HG03045 (cell line): Measurements from ENCODE around the gene PNCK.
"Not testable (repeated sequence)": the region's sequence is repeated elsewhere in the genome, so short reads cannot be mapped to it uniquely, and the experiment has no call there.

ENCODE experiments used
- ATAC-seq: cut with Tn5 transposase; IDR thresholded peaks from one replicate; pipeline ENCODE4 v1.9.1; 2021; ENCODE audit warnings: mild to moderate bottlenecking, moderate library complexity; ENCODE audit not compliant: unreplicated experiment

PNCK gene

DNA sequence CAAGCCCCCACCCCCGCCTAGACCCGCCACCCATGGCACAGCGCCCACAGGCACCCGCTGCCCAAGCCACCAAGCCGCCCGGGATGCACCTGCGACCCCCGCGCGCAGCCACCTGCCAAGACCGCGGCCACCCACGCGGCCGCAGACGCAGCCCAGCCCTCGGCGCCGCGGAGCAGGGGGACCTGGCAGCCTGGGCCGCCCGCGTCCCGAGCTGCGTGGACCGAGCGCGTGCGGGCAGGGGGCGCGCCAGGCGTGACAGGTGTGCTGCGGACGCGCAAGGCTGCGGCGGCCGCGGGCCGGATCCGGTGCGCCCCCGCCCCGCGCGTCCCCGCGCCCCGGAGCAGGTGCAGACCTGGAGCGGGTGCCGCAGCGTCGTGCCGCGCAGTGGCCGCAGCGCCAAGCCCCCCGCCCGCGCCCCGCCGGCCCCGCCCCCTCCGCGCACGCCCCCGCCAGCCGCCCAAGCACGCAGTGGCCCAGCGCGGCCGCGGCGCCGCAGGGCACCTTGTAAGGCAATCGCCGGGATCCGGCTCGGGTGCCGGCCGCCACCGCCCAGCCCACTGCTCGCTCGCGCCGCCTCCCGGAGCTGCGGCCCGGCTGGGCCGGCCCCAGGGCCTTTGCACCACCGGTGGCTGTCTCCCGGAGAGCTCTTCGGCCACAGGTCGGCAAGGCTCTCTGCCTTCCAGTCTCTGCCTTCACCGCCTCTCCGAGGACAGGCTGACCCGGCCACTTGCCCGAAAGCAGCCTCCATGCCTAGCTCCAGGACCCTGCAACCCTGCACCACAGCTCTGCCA lies at the start of gene PNCK:
Gene PNCK (minus strand): TSS at position 386 of the 791 bp plus-strand sequence. CDS start 737 bp downstream, outside the sequence.
- no peak for ATAC-seq

DNA sequence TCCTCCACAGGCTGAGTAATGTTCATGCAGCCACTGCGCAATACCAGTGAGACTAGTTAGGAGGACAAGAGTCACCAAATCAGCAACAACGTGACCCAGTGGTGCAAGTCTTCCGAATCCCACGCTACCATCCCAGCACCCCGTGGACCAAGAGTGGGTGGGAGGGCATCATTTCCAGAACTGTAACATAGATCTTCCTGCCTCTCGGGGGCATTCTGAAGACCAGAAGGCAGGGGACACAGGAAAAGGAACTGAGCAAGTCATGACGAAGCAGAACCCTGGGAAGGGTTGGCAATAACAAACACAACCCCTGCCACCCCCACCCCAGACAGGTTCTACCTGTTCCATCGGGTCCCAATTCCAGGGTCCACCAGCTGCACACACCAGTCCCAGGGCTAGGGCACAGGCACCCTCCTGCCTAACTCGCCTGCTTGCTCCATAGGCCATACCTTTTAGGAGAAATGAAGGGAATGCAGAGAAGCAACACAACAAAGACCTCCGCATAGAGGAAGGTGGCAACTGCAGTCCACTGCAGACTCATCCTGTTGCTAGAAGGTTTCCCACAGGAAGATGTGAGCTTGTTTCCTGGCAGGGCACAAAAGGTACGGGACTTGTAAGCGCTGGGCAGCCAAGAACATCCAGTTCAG lies 49.2 kb upstream of the PNCK start:
- no peak for ATAC-seq

DNA sequence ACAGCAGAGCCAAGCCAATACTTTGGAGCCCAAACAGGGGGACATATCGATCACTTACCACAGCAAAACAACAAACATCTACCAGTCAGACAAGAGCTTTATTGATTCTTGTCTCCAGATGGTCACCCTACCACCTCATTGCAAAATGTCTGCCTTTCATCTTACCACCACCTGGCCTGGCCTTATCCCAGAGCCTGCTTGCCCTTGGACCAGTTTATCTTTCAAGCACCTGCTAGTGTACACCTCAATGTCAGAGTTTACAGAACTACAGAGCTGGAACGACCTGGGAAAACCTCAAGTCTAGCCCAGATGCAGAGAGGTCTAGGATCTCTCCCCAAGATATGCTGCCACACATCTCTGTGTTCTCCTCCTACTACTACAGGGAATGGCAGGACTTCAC lies 46.1 kb upstream of the PNCK start:
- ATAC-seq, result no peak

DNA sequence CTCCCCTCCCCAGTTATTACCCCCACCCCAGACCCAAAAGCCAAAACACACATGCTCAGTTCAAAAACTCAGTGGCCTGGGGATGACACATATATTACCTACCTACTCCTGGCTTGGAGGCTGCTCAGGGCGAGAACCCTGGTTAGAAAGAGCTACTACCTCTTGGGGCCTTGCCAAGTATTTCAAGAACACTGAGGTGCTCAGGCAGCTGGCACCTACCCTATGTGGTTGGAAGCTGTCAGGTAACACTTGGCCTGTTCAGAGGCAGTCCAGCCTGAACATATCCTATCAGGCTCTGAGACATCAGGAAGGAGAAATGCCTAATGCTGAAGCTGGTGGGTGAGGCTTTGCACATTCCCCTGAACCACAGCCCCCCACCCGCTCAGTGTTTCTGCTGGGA lies 45.6 kb upstream of the PNCK start:
- ATAC-seq, result no peak

DNA sequence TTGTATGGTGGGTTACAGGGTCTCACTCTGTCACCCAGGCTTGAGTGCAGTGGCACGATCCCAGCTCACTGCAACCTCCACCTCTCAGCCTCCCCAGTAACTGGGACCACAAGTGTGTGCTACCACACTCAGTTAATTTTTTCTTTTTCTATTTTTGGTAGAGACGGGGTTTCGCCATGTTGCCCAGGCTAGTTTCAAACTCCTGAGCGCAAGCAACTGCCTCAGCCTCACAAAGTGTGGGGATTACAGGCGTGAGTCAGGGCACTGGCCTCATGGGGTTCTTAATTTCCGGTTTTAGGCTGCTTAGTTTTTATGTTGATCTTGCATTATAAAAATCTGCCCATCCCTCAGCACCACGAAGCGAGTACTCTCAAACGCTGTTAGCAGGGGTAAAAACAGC lies 43.8 kb upstream of the PNCK start:
- no peak for ATAC-seq

DNA sequence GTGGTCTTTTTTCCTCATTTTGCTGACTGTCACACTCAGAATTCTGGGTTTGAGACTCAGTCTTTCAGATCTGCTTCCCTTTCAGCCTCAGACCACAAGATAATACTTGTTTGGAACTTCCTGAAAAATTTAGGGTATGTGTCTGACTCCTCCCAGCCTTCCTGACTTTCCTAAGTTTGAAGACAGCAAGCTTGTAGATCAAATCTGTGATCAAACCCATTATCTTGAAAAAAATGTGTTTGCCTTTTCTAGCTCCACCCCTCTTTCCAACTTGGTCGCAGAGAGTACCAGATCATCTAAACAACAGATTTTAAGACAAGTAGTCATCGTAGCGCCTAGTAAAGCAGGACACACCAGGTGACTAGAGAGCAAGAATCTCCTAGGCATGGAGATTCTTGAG lies 40.6 kb upstream of the PNCK start:
- no peak for ATAC-seq

DNA sequence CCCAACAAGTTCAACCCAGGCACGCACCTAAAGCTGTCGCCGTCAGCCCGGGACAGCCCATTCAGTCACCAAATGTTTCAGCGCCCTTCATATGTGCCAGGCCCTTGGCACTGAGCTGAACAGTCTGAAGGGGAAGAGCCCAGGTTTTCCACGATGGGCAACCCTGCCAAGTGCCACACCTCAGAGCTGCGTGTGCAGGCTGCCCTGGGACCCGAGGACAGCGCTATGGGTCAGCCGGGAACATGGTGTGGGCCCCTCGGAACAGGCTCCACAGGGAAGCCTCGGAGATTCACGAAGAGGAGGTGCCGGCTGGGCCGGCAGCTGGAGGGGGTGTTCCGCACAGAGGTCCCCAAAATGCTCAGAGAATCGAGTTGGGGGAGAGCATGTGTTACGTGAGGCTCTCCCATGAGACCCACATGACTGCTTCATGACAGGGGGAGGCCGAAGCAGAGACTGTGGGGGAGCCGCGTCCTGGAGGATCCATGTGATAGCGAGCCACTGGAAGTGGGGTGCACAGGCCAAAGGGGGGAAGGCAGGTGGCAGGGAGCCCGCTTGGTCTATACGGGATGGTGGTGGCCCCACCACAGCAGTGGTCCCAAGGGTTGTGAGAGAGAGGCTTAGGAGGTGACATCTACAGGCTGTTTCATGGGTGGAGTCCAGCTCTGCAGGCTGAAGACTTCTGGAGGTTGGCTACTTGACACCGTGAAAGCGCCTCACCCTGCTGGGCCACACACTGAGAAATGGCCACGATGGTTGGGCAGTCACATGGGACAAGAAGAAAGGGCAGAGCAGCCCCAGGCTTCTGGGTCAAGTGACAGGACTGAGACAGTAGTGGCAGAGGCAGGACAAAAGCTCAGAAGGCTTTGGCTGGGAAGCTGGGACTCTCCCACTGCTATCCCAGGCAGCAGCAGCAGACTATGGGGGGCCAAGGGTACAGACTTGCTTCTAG lies 36.4 kb upstream of the PNCK start:
- no peak for ATAC-seq

DNA sequence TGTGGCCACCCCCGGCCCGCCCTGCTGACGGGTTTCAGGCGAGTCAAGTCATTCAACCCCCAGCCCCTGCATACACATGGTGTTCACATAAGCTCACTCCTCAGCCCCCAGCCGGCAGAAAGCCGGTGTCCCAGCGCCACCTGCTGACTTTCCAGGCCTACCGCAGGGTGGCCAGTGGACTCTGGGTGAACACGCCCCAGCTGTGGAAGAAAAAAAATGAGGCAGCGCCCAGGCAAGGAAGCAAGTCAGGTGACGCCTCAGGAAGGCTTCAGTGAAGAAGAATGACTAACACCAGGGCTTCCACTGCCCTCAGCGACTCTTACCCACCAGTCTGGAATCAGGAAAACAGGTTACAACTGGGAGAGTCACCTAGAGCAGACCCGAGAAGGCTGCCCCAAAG lies 34.8 kb upstream of the PNCK start:
- no peak for ATAC-seq

DNA sequence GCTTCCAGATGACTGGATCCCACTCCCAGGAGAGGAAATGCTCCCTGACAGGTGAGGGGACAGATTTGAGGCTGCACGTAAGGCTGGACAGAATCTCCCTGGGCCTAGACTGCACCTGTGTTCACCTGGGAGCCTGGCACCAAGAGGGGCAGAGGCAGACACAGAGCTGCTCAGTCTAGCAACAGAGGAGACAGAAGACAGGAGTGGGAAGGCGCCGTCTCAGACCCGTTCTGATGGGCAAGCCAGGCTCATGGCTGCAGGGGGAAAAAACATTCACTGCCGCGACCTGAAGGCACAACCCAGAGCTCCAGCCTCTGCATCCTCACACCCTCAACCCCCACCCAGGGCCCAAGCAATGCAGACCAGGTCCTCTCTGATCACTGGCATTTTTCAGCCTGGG lies 33.8 kb upstream of the PNCK start:
- no peak for ATAC-seq

DNA sequence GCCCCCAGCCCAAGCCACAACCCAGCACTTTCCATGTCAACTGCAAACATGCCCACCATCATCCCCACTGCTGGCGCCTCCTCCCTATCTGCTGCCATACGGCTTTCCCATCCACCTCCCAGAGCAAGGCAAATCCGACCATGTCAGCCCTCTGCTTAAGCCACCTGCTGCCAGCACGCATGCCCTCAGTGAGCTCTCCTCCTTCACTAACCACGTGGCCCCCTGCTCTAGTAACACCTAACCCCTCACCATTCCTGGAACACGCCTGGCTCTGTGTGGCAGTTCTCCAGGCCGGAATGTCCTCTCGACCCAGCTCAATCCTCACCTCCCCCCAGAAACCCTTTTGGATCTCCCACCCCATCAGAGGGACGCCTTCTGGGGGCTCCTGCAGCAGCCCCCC lies 33.2 kb upstream of the PNCK start:
- ATAC-seq, result no peak

DNA sequence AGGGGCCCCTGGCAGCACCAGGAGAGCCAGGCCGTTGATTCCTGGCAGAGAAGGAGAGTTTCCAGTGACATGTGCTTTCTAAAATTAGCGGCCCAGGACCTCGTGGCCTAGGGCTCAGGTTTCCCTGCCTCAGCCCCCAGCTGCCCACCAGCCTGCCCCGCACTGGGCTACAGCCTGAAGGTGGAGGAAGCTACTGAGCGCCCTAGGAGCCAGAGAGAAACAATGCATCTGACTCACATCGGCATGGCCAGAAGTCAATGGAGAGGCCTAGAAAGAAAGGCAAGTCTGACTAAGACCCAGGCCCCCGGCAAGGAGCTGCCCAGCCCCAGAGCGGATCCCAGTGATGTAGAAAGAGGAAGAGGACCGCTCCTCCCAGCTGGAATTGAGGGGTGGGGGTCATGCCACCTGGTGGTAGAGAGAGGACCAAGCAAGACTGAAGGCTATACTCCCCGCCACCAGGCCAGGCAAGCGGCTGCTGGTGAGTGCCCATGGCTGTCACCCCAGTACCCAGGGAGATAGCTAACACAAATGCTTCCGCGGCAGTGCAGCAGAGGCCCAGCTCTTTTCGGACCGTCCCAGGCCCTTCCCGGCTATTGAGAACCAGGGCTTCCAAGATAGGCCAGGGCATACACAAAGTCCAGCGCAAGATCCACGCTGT lies 31.9 kb upstream of the PNCK start:
- ATAC-seq, result not testable (repeated sequence)

DNA sequence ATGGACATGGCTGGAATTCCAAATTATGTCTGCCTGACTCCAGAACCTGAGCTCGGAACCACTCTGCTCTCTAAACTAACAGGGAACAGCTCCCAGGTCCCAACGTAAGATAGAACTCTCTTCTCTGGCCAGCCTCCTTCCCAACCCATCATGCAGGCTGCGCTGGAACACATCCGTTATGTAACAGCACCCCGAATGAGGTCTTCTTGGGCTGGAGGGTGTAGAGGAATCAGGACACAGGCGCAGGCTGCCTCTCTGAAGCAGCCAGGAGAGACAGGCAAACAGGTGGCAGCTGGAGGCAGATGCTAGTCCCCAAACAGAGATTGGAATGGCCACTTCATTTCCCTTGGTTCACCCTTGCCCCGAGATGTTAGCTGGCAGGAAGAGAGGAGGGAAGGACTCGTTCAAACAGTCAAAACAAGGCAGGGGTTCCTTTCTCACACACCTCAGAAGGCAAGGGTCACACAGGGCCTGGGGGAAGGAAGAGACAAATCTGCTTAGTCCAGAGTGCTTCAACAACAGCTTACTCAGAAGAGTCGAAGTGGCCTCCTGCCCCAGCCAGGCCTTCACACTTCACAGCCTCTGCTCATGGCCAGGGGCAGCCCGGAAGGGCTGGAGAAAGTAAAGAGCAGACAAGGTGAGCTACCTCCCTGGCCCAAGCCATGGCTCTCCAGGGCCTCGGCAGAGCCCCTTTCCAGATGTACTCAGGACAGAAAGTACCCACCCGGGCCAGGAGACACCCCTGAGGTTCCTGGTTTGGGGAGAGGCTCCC lies 31.2 kb upstream of the PNCK start:
- ATAC-seq, result not testable (repeated sequence)

DNA sequence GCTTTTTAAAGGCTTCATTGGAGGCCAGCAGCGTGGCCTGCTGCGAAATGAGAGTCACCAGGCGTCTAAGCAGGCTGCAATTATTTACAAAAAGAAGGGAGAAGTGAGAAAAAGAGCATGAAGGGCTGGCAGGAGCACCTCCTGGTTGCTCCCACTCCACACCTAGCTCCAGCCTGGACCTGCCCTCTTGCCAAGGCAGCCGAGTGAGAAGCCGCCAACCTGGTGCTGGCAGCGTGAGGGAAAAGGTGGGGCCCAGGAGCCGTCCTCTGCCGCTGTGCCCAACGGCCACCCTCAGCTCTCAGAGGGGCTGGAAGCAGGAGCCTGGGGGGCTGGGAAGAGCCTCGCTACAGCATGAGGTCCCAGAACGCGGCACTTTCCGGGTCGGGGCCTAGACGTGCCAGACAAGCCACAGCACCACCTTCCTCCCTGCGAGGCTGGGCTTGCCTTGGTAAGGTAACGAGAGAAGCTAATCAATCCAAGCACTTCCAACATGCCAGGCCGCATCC lies 30.5 kb upstream of the PNCK start:
- no peak for ATAC-seq

DNA sequence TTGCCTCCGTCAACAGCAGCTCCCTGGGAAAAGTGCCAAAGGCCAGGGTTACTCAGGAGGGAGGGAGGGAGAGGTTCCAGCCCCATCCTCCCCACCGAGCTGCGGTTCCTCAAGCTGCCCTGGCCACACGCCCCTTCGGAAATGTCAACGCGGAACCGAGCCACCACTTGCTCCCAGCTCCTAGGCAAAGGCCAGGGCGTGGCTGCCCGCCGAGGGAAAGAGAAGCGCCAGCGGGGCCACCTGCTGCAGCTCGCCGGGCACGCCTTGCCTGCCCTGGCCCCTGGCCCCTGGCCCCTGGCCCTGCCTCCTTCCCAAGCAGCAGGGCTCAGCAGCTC lies 29.4 kb upstream of the PNCK start:
- ATAC-seq, result no peak

DNA sequence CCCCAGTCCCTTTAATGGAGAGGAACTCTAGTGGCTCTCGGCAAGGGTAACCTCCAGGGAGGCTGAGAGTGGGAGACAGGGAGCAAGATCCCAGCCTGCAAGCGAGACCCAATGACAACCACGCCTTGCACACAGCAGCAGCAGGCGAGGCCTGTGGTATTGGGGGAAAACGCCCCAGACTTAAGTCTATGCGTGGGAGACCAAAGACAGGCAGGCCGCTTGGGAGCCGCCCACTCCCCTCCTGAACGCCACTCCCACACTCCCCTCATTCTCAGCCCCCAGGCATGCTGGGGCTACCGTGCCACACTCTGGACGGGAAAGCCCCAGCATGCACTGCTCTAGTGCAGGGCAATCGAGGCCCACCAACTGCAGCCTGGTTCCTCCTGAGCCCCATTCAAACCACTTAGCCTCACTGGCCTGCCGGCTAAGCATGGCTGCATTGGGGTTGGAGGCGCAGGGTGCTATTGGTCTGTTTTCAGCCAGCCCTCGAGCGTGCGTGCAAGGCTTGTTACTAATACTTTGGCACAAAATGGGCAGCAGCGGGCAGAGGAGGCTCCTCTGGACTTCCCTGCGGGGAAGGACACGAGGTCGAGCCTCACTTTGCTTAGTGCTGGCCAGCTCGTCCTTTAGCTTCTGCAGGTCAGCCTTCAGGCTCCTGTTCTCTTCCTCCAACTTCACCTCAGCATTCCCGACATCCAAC lies 28.9 kb upstream of the PNCK start:
- no peak for ATAC-seq

DNA sequence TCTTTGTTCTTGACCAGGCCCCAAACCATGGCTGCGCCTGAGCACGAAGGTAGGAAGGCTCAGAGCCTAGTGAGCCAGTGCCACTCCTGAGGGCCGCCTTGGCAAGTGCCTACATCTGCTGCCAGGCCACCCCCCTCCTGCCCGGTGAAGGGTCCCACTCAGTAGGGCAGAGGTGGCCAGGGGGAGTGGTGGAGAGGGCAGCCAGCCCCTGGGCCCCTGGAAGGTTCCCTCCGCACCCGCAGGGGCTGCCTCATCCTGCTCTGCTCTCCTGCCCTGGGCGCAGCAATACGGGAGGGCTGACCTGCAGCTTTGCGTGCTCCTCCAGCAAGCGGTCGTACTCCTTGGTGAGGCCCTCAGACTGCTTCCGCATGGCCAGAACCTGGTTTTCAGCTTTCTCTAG lies 28.1 kb upstream of the PNCK start:
- no peak for ATAC-seq

DNA sequence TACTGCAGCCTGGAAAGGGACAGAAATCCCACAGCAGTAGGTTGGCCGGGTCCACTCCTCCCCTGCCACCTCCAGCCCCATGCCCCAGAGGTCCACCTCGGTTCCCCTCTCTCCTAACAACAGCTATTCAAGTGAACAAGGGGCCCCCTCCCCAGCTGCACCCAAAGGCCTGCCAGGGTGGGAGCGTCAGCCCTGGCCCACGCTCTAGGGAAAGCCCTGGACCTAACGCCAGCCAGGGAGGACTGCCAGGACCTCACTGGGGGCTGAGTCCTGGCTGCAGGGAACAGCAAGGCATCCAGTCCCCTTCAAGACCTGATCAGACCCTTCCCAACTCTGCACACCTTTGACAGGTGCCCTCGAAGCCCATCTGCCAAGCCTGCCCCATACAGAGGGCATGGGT lies 27.4 kb upstream of the PNCK start:
- ATAC-seq, result no peak

DNA sequence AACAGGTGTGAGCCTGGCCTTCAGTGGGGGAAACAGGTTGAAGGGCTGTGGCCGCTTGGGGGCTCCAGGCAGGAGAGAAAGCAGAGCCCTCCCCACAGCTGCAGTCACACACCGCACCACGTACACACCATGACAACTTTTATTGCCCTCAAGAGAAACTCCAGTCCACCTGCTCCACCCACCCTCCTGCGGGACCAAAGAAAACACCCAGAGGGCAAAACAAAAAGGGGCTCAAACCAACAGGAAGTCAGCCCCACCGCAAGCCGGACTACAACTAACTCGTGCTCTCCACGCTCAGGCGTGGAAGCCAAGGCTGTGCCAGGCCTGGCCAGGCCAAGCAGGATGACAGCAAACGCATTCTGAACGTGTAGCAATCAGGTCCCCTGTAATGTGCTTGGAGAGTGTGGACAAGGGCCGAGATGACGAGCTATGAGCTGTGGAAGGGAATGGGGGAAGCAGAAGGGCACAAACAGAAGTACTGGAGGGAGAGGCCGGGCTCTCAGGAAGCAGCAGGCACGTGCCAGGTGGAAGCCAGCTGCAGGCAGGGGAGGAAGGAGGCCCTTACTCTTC lies 26.8 kb upstream of the PNCK start:
- ATAC-seq, result no peak

DNA sequence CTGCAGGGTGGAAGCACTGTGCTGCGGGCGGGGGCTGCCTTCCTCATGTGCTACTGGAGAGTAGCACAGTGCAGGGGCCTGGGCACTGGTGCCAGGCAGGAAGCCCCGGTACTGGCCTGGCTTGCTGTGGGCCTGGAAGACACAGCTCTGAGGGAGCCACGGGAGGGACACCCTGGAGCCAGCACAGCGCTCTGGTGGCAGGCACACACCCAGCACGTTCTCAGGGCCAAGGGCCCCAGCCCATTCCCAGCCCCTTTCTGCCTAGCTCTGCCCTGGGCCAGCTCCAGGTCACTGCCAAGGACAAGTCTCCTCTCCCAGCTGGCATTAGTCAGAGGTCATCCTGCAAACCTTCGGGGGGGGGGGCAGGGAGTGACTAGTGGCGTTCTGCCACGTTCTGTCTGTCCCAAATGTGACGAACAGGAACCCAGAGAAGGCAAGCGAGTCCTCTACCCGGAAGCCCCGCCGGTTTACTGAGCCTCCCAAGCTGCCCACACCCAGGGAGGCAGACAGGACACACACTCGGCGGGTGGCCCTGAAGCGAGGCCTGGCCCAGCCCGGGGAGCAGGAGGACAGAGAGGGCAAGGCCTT lies 26.3 kb upstream of the PNCK start:
- not testable (repeated sequence) for ATAC-seq
